T-cell (primary cell): Measurements from ENCODE around the gene HOXA3. TPM values are rescaled to one million over a fixed set of nuclear protein-coding genes. Genes with fewer than 3 reads are reported as not detected.
A peak's percentile ranks its signal among the peaks of the same experiment; 100 is the strongest.

Experiments
- ATAC-seq, 4 experiments: fragments of 200-7000 bp in 3 of 4; fragments of 150-1000 bp in 1 of 4; cut with Tn5 transposase; replicated peaks in 1 of 4; 1 replicate in 3 of 4; 2 replicates in 1 of 4; pipeline ENCODE4 v1.10.0; 2021; ENCODE audit warnings: moderate library complexity in 3 of 4, mild to moderate bottlenecking in 2 of 4, moderate number of reproducible peaks in 1 of 4
- CTCF ChIA-PET, 2 donors: fragments of 300-600 bp; sonication (Branson Sonifier 250); formaldehyde crosslinking; loops; one replicate each; lab custom pipeline; 2022; ENCODE audit warnings: antibody characterized with exemption in 2 of 2; lab: Charles Lee
- POLR2A ChIA-PET, 2 donors: fragments of 300-600 bp; sonication (Branson Sonifier 250); formaldehyde crosslinking; loops; one replicate each; lab custom pipeline; 2022; ENCODE audit warnings: antibody characterized with exemption in 2 of 2; lab: Charles Lee
- DNase-seq, 35 experiments: peaks; one replicate each; pipeline versions ENCODE4 v3.0.0 to v3.0.0-alpha.2; 2013 to 2023
- H3K27ac ChIP-seq: one replicate; pipeline ENCODE4 v1.5.1; 2013; ENCODE audit warnings: low read length
- H3K27me3 ChIP-seq, 2 experiments: replicated peaks in 1 of 2; 1 replicate in 1 of 2; 2 replicates in 1 of 2; pipeline versions ENCODE4 v1.6.1 to v1.7.0; 2013; ENCODE audit warnings: low read length in 1 of 2, mixed read lengths in 1 of 2; ENCODE audit not compliant: control insufficient read depth in 2 of 2, insufficient read depth in 2 of 2; ENCODE audit errors: extremely low read depth in 1 of 2
- H3K36me3 ChIP-seq, 2 donors: 1 replicate in 1 of 2; 2 replicates in 1 of 2; pipeline versions ENCODE4 v1.6.1 to v1.7.0; 2013; ENCODE audit warnings: low read length in 1 of 2; ENCODE audit not compliant: control insufficient read depth in 2 of 2, insufficient read depth in 1 of 2; ENCODE audit errors: extremely low read depth in 1 of 2
- H3K4me1 ChIP-seq, 2 experiments: 1 replicate in 1 of 2; 2 replicates in 1 of 2; pipeline versions ENCODE4 v1.6.1 to v1.7.0; 2013; ENCODE audit warnings: low read length in 2 of 2, mixed read lengths in 1 of 2; ENCODE audit not compliant: insufficient read depth in 2 of 2, control insufficient read depth in 1 of 2; ENCODE audit errors: extremely low read depth in 1 of 2
- H3K4me3 ChIP-seq, 2 donors: 1 replicate in 1 of 2; 2 replicates in 1 of 2; pipeline versions ENCODE4 v1.5.1 to v1.7.0; 2013; ENCODE audit warnings: mild to moderate bottlenecking in 2 of 2, low read length in 1 of 2, moderate library complexity in 1 of 2; ENCODE audit not compliant: control insufficient read depth in 1 of 2; ENCODE audit errors: extremely low read depth in 1 of 2
- H3K9me3 ChIP-seq: 2 replicates; pipeline ENCODE4 v1.7.0; 2013
- H3K27ac Mint-ChIP-seq, 2 donors: one replicate each; pipeline ENCODE4 v1.8.0; 2020 to 2021; ENCODE audit warnings: mild to moderate bottlenecking in 2 of 2, mixed read lengths in 2 of 2
- H3K27me3 Mint-ChIP-seq, 2 donors: one replicate each; pipeline ENCODE4 v1.8.0; 2021 to 2022; ENCODE audit warnings: mixed read lengths in 2 of 2
- H3K36me3 Mint-ChIP-seq: one replicate; pipeline ENCODE4 v1.8.0; 2021; ENCODE audit warnings: mixed read lengths
- H3K4me1 Mint-ChIP-seq, 3 donors: one replicate each; pipeline ENCODE4 v1.8.0; 2020 to 2022; ENCODE audit warnings: mixed read lengths in 3 of 3, mild to moderate bottlenecking in 1 of 3
- H3K4me3 Mint-ChIP-seq, 3 donors: one replicate each; pipeline ENCODE4 v1.8.0; 2020 to 2022; ENCODE audit warnings: mild to moderate bottlenecking in 3 of 3, mixed read lengths in 3 of 3, moderate library complexity in 3 of 3
- H3K9me3 Mint-ChIP-seq, 3 donors: one replicate each; pipeline ENCODE4 v1.8.0; 2020 to 2022; ENCODE audit warnings: mixed read lengths in 3 of 3
- WGBS: methylation state at CpG from one replicate; pipeline ENCODE4 v1.1.5; 2013; ENCODE audit warnings: missing lambda C conversion rate; ENCODE audit not compliant: insufficient coverage; 5-methylcytosine and 5-hydroxymethylcytosine counted together
- total RNA-seq, 35 experiments: library from RNA in 6 of 35; stranded (reverse) in 6 of 35; fragments of 120-200 nt in 1 of 35; gene quantifications; one replicate each; pipeline versions ENCODE4 v1.2.1 to v1.2.4 and lab custom pipeline; 2013 to 2026

The HOXA3 gene
- total RNA-seq, 5 donors from 2014 or later (not counting 1 experiment from before 2014, with no cell fraction given) = 0.79 to 1.4 TPM; not detected in 3

DNA sequence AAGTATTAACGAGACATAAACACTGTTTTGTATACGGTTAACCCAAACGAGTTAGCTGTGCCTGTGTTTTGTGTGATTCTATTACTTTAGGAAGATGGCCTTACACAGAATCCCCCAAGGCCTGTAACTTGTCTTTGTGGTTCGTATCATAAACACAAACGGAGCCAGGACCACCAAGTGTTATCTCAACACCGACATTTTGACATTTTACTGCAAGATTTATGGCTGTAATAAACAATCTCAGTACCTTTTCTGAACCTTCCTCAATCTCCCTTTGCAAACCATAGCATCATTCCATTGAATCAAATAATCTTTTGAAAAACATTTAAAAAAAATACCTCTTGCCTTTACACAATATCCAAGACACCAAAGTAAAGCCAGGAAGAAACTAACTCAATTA lies 19.4 kb downstream of the HOXA3 start:
- Histone ChIP-seq H3K27me3 (peaks cover 0 to 25% of the 10 kb centered on the region in 2 experiments), H3K9me3 (no peaks in the 10 kb centered on the region), H3K27ac (no peak overlapping the region), H3K4me3 (no peak overlapping the region), H3K36me3 (no peaks in the 10 kb centered on the region), H3K4me1 (peaks cover 4 to 19% of the 10 kb centered on the region in 2 experiments)
- WGBS = 79% methylated on average over 5 of the region's 6 CpGs
- H3K4me3 Mint-ChIP-seq = no peak overlapping the region
- H3K4me1 Mint-ChIP-seq = peaks cover 0 to 15% (median 5%) of the 10 kb centered on the region in 3 donors
- H3K36me3 Mint-ChIP-seq = no peaks in the 10 kb centered on the region
- DNase-seq = no peak
- POLR2A ChIA-PET = no interaction called here
- no peaks in the 10 kb centered on the region for H3K9me3 Mint-ChIP-seq
- CTCF ChIA-PET = no interaction called here
- no peak for ATAC-seq
- H3K27ac Mint-ChIP-seq = no peak overlapping the region
- peaks cover 25 to 60% of the 10 kb centered on the region in 2 donors for H3K27me3 Mint-ChIP-seq

DNA sequence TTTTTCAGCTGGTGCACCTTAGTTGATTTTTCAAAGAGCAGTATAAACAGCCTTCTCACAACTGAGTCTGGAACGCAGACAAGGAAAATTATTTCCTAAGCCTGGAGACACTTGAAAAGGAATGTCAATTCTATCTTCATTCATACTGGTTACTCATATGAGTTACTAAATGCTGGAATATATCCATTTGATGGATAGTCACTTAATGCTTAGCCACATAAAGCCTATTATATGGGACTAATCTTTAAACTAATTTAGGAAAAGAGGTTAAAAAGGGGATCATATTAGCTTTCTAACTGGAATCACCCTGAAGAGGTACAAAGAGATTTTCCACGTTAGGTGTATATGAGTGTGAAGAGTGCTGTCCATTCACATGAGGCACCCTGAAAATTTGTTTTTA lies 20.2 kb downstream of the HOXA3 start:
- H3K9me3 Mint-ChIP-seq = no peaks in the 10 kb centered on the region
- POLR2A ChIA-PET = no interaction called here
- Histone ChIP-seq H3K27me3 (peaks cover 0 to 24% of the 10 kb centered on the region in 2 experiments), H3K36me3 (no peaks in the 10 kb centered on the region), H3K27ac (no peak overlapping the region), H3K4me1 (peaks cover 4 to 19% of the 10 kb centered on the region in 2 experiments), H3K9me3 (no peaks in the 10 kb centered on the region), H3K4me3 (no peak overlapping the region)
- CTCF ChIA-PET = interaction anchor here (0.6 to 2.2 kb wide), 2 partner anchors 18 to 545 kb away, joined by 3 to 9 read pairs; no protein-coding TSS in a partner anchor
- no peaks in the 10 kb centered on the region for H3K36me3 Mint-ChIP-seq
- 86% methylated on average over 1 of the region's 2 CpGs for WGBS
- H3K4me3 Mint-ChIP-seq = peak overlapping the region in 1 of 3 donors; percentile 73
- no peak overlapping the region for H3K27ac Mint-ChIP-seq
- DNase-seq (no peak), ATAC-seq (no peak)
- H3K27me3 Mint-ChIP-seq = peaks cover 18 to 60% of the 10 kb centered on the region in 2 donors
- H3K4me1 Mint-ChIP-seq = peaks cover 0 to 15% (median 5%) of the 10 kb centered on the region in 3 donors

DNA sequence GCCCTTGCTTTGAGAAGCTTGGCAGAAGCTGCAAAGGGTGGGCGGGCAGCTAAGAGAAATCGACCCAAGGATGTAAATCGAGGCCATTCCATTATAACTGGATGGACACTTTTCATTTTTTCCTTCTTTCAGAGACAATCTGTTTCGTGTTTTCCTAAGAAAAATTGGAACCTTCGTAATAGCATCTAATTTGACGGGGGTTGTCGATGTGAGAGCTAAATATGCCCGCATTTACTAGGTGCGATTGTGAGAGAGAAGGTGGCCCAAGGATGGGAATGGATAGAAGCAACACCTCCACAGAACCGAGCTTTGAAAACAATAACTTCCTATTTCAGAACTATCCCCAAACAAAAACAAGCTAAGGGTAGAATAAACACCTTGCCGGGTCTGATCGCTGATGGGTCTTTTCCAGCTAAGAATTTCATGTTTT lies 21.0 kb downstream of the HOXA3 start:
- H3K27ac Mint-ChIP-seq = no peak overlapping the region
- DNase-seq = no peak
- Histone ChIP-seq H3K36me3 (no peaks in the 10 kb centered on the region), H3K27me3 (peaks cover 0 to 16% of the 10 kb centered on the region in 2 experiments), H3K9me3 (no peaks in the 10 kb centered on the region), H3K4me3 (peak overlapping the region; percentile 72 to 89), H3K27ac (no peak overlapping the region), H3K4me1 (peaks cover 4 to 19% of the 10 kb centered on the region in 2 experiments)
- peaks cover 14 to 60% of the 10 kb centered on the region in 2 donors for H3K27me3 Mint-ChIP-seq
- H3K4me1 Mint-ChIP-seq = peaks cover 0 to 15% (median 5%) of the 10 kb centered on the region in 3 donors
- no peaks in the 10 kb centered on the region for H3K9me3 Mint-ChIP-seq
- ATAC-seq = peak in 1 of 4 experiments; percentile 5
- peak overlapping the region; percentile 72 to 74 (median 73) for H3K4me3 Mint-ChIP-seq
- WGBS = 12% methylated on average over 3 of the region's 12 CpGs
- H3K36me3 Mint-ChIP-seq = no peaks in the 10 kb centered on the region
- CTCF ChIA-PET = interaction anchor here in 1 of 2 donors (1.1 to 2.2 kb wide), 2 partner anchors 10 to 19 kb away, joined by 3 to 9 read pairs; no protein-coding TSS in a partner anchor
- POLR2A ChIA-PET = interaction anchor here in 1 of 2 donors (1.1 kb wide), 1 partner anchor 35 kb away, joined by 3 read pairs; no protein-coding TSS in a partner anchor

DNA sequence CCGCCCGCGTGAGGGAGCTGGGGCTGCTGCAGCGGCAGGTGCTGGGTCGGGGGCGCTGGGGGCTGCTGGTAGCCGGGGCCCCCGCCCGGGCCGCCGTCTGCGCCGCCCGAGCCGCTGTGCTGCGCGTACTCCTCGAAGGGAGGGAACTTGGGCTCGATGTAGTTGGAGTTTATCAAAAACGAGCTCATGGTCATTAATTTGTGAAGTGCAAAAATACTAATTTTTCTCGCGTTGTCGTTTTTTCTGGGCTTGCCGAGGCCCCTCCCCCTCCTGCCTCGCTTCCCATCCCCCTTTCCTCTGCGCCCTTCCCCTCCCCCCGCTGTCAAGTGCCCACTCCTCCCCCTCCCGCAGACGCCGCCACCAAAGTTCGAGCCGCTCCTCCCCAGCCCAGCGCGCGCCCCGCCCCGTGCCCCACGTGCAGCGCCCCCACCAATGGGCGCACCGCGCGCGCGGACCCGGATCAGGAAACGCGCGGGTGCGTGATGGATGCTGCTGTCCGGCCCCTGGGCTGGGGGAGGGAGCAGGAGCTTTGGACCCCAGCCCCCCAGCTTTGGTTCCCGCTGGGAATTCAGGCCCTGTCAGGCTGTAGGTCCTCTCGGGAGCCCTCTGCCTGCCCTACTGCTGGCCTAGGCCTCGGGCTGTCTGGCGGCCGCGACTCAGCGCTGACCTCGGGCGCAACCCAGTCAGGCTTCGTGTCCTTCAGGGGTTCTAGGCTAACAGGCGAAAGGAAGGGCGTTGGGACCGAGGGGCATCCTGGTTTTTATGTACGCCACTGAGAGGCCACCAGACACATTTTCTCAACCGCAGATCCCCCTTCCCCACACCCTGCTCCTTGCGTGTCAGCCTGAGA lies 21.6 kb downstream of the HOXA3 start, which contains the start of gene HOXA4:
Gene HOXA4, minus strand, starts transcription at position 218 of the 850 bp plus-strand sequence. Its CDS starts 24 bp downstream, at position 194.
- 26% methylated on average over 54 of the region's 67 CpGs for WGBS
- H3K4me3 ChIP-seq = peak within 1 kb of the TSS; percentile 72 to 89
- Mint-ChIP-seq H3K4me1 (peaks cover 0 to 10% (median 5%) of the 10 kb centered on the region in 3 donors), H3K4me3 (peak within 1 kb of the TSS; percentile 72 to 74 (median 73)), H3K27me3 (peaks cover 8 to 57% of the 10 kb centered on the region in 2 donors), H3K36me3 (no peaks in the 10 kb centered on the region), H3K27ac (no peak within 1 kb of the TSS), H3K9me3 (no peaks in the 10 kb centered on the region)
- H3K36me3 ChIP-seq = no peaks in the 10 kb centered on the region
- CTCF ChIA-PET = interaction anchor here (0.6 to 2.2 kb wide), 3 partner anchors 11 to 1269 kb away, joined by 3 to 9 read pairs (median 3); no protein-coding TSS in a partner anchor
- H3K9me3 ChIP-seq = no peaks in the 10 kb centered on the region
- DNase-seq = peak; percentile 44 to 85 (median 73)
- H3K27me3 ChIP-seq = peaks cover 0 to 11% of the 10 kb centered on the region in 2 experiments
- H3K4me1 ChIP-seq = peaks cover 4 to 15% of the 10 kb centered on the region in 2 experiments
- peak within 1 kb of the TSS; percentile 70 for H3K27ac ChIP-seq
- peak; percentile 89 to 94 (median 90) for ATAC-seq
- POLR2A ChIA-PET = interaction anchor here in 1 of 2 donors (0.6 to 1.1 kb wide), 3 partner anchors 34 to 47 kb away, joined by 3 to 4 read pairs (median 3); no protein-coding TSS in a partner anchor

DNA sequence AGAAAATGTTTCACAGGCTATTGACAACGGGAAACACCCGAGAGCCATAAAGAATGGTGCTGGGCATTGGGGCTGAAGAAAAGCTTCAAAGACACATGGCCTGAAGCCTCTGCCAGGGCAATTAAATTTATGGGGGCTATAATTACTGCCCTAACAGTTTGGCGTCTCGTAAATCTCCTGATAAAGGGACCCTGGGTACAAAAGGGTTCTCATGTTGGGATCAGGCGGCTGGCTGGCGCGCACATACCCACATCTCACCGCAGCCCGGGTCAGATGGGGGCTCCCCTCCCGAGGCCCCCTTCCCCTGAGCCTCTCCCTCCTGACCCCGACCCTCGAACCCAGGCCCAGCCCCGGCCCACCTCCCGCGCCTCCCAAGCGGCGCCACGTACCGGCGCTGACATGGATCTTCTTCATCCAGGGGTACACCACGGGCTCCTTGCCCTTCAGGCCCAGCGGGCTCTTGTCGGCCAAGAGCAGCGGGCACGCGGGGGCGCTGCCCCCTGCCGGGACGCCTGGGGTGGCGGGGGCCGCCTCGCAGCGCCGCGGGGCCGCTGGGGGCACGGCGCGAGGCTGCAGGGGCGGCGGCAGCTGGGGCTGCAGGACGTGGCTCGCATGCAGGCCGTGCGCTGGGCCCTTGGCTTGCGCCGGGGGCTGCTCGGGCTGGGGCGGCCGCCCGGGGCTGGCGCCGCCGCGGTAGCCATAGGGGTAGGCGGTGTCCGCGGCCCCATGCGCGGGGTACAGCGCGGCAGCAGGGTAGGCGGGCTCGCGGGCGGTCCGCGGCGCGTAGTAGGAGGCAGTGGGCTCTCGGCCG lies 22.4 kb downstream of the HOXA3 start:
- Mint-ChIP-seq H3K9me3 (no peaks in the 10 kb centered on the region), H3K27me3 (peaks cover 5 to 58% of the 10 kb centered on the region in 2 donors), H3K36me3 (no peaks in the 10 kb centered on the region), H3K27ac (no peak overlapping the region), H3K4me3 (peak overlapping the region; percentile 28 to 73 (median 43)), H3K4me1 (peaks cover 0 to 4% (median 2%) of the 10 kb centered on the region in 3 donors)
- DNase-seq (no peak), ATAC-seq (peak; percentile 28 to 57 (median 44))
- H3K9me3 ChIP-seq = no peaks in the 10 kb centered on the region
- no peaks in the 10 kb centered on the region for H3K36me3 ChIP-seq
- H3K27ac ChIP-seq = no peak overlapping the region
- ChIA-PET POLR2A (interaction anchor here in 1 of 2 donors (0.6 to 0.7 kb wide), 2 partner anchors 46 to 47 kb away, joined by 3 to 4 read pairs; no protein-coding TSS in a partner anchor), CTCF (interaction anchor here (0.6 to 2.2 kb wide), 2 partner anchors 20 to 1268 kb away, joined by 3 to 9 read pairs; no protein-coding TSS in a partner anchor)
- H3K4me3 ChIP-seq = peak overlapping the region in 1 of 2 donors; percentile 53
- H3K27me3 ChIP-seq = peaks cover 0 to 12% of the 10 kb centered on the region in 2 experiments
- WGBS = 67% methylated on average over 71 of the region's 72 CpGs
- H3K4me1 ChIP-seq = peaks cover 4 to 8% of the 10 kb centered on the region in 2 experiments
